Measurements from ENCODE around the gene PER2. TPM values are rescaled to one million over a fixed set of nuclear protein-coding genes. Genes with fewer than 3 reads are reported as not detected.
"Not testable (repeated sequence)": the region's sequence is repeated elsewhere in the genome, so short reads cannot be mapped to it uniquely, and the experiment has no call there.

PER2 gene
- total and polyA plus RNA-seq, 5 experiments from 2014 or later: 4.0 to 11.1 (median 6.5) TPM

- Mint-ChIP-seq H3K9me3 (no peaks in the 10 kb centered on the region), H3K36me3 (peaks cover 0 to 15% (median 2%) of the 10 kb centered on the region in 3 donors), H3K27ac (peak overlapping the region in 2 of 10 donors; percentile 16 to 82), H3K4me3 (no peak overlapping the region), H3K27me3 (no peaks in the 10 kb centered on the region), H3K4me1 (peaks cover 30 to 60% (median 43%) of the 10 kb centered on the region in 4 donors)
- ATAC-seq (no peak), DNase-seq (no peak)
- POLR2A ChIA-PET: no interaction called here
Measured at GRCh38 chr2:238281826-238282480, 6.5 kb downstream of the PER2 start.

GRCh38 chr2:238280083-238280825 is 8.2 kb downstream of the PER2 start:
- peaks cover 0 to 29% (median 6%) of the 10 kb centered on the region in 3 donors for H3K36me3 Mint-ChIP-seq
- H3K27me3 Mint-ChIP-seq: no peaks in the 10 kb centered on the region
- H3K9me3 Mint-ChIP-seq: no peaks in the 10 kb centered on the region
- ATAC-seq (no peak), DNase-seq (no peak)
- no peak overlapping the region for H3K4me3 Mint-ChIP-seq
- POLR2A ChIA-PET: no interaction called here
- H3K4me1 Mint-ChIP-seq: peaks cover 26 to 44% (median 30%) of the 10 kb centered on the region in 4 donors
- H3K27ac Mint-ChIP-seq: no peak overlapping the region

GRCh38 chr2:238279324-238279682 is 9.1 kb downstream of the PER2 start:
- Mint-ChIP-seq H3K27ac (no peak overlapping the region), H3K4me3 (no peak overlapping the region), H3K9me3 (no peaks in the 10 kb centered on the region), H3K27me3 (no peaks in the 10 kb centered on the region), H3K36me3 (peaks cover 0 to 38% (median 6%) of the 10 kb centered on the region in 3 donors), H3K4me1 (peaks cover 23 to 37% (median 28%) of the 10 kb centered on the region in 4 donors)
- no peak for ATAC-seq
- POLR2A ChIA-PET: no interaction called here
- DNase-seq: no peak

GRCh38 chr2:238278626-238279323 is 9.6 kb downstream of the PER2 start:
- POLR2A ChIA-PET: no interaction called here
- DNase-seq: no peak
- Mint-ChIP-seq H3K4me3 (no peak overlapping the region), H3K9me3 (no peaks in the 10 kb centered on the region), H3K27me3 (no peaks in the 10 kb centered on the region), H3K27ac (peak overlapping the region in 2 of 10 donors; percentile 7 to 61), H3K4me1 (peaks cover 23 to 36% (median 25%) of the 10 kb centered on the region in 4 donors), H3K36me3 (peaks cover 0 to 43% (median 6%) of the 10 kb centered on the region in 3 donors)
- ATAC-seq: no peak

- peaks cover 14 to 28% (median 16%) of the 10 kb centered on the region in 4 donors for H3K4me1 Mint-ChIP-seq
- no peak for DNase-seq
- no peak for ATAC-seq
- no peaks in the 10 kb centered on the region for H3K27me3 Mint-ChIP-seq
- peak overlapping the region in 1 of 10 donors; percentile 61 for H3K27ac Mint-ChIP-seq
- peaks cover 0 to 54% (median 7%) of the 10 kb centered on the region in 3 donors for H3K36me3 Mint-ChIP-seq
- H3K4me3 Mint-ChIP-seq: no peak overlapping the region
- POLR2A ChIA-PET: no interaction called here
- no peaks in the 10 kb centered on the region for H3K9me3 Mint-ChIP-seq
Measured at GRCh38 chr2:238277695-238278094, 10.7 kb downstream of the PER2 start.

- ATAC-seq: no peak
- H3K27me3 Mint-ChIP-seq: no peaks in the 10 kb centered on the region
- H3K9me3 Mint-ChIP-seq: no peaks in the 10 kb centered on the region
- no peak for DNase-seq
- H3K4me1 Mint-ChIP-seq: peaks cover 0 to 6% (median 2%) of the 10 kb centered on the region in 4 donors
- H3K36me3 Mint-ChIP-seq: peaks cover 0 to 86% (median 7%) of the 10 kb centered on the region in 3 donors
- POLR2A ChIA-PET: no interaction called here
- no peak overlapping the region for H3K27ac Mint-ChIP-seq
- H3K4me3 Mint-ChIP-seq: no peak overlapping the region
Measured at GRCh38 chr2:238274152-238274865, 14.1 kb downstream of the PER2 start.

- not testable (repeated sequence) for H3K27me3 Mint-ChIP-seq, DNase-seq, ATAC-seq, H3K27ac Mint-ChIP-seq, H3K9me3 Mint-ChIP-seq, H3K4me1 Mint-ChIP-seq, H3K4me3 Mint-ChIP-seq
- peaks cover 0 to 90% (median 7%) of the 10 kb centered on the region in 3 donors for H3K36me3 Mint-ChIP-seq
- POLR2A ChIA-PET: interaction anchor here (0.7 kb wide), 1 partner anchor 105 kb away, joined by 3 read pairs; no protein-coding TSS in a partner anchor
Measured at GRCh38 chr2:238273433-238273832, 15.0 kb downstream of the PER2 start.

- Mint-ChIP-seq H3K4me1 (peaks cover 0 to 2% (median 0%) of the 10 kb centered on the region in 4 donors), H3K9me3 (no peaks in the 10 kb centered on the region), H3K27me3 (no peaks in the 10 kb centered on the region), H3K4me3 (no peak overlapping the region), H3K36me3 (peaks cover 0 to 85% (median 9%) of the 10 kb centered on the region in 3 donors), H3K27ac (no peak overlapping the region)
- no peak for DNase-seq
- POLR2A ChIA-PET: no interaction called here
- ATAC-seq: no peak
Measured at GRCh38 chr2:238272156-238272555, 16.3 kb downstream of the PER2 start.

GRCh38 chr2:238271686-238272085 is 16.7 kb downstream of the PER2 start:
- H3K36me3 Mint-ChIP-seq: peaks cover 0 to 83% (median 9%) of the 10 kb centered on the region in 3 donors
- POLR2A ChIA-PET, H3K9me3 Mint-ChIP-seq, H3K27me3 Mint-ChIP-seq, ATAC-seq, H3K4me3 Mint-ChIP-seq, H3K4me1 Mint-ChIP-seq, H3K27ac Mint-ChIP-seq, DNase-seq: not testable (repeated sequence)

- H3K27me3 Mint-ChIP-seq: no peaks in the 10 kb centered on the region
- no peak overlapping the region for H3K27ac Mint-ChIP-seq
- no peaks in the 10 kb centered on the region for H3K9me3 Mint-ChIP-seq
- H3K36me3 Mint-ChIP-seq: peaks cover 0 to 83% (median 8%) of the 10 kb centered on the region in 3 donors
- POLR2A ChIA-PET: no interaction called here
- H3K4me3 Mint-ChIP-seq: no peak overlapping the region
- H3K4me1 Mint-ChIP-seq: peaks cover 0 to 3% (median 0%) of the 10 kb centered on the region in 4 donors
- no peak for DNase-seq
- no peak for ATAC-seq
Measured at GRCh38 chr2:238271061-238271554, 17.3 kb downstream of the PER2 start.

GRCh38 chr2:238270606-238271005 is 17.8 kb downstream of the PER2 start:
- DNase-seq (no peak), ATAC-seq (no peak)
- peaks cover 0 to 83% (median 7%) of the 10 kb centered on the region in 3 donors for H3K36me3 Mint-ChIP-seq
- no peaks in the 10 kb centered on the region for H3K9me3 Mint-ChIP-seq
- H3K27ac Mint-ChIP-seq: no peak overlapping the region
- POLR2A ChIA-PET: no interaction called here
- H3K27me3 Mint-ChIP-seq: no peaks in the 10 kb centered on the region
- H3K4me1 Mint-ChIP-seq: peaks cover 0 to 3% (median 0%) of the 10 kb centered on the region in 4 donors
- no peak overlapping the region for H3K4me3 Mint-ChIP-seq

GRCh38 chr2:238269741-238270140 is 18.7 kb downstream of the PER2 start:
- H3K27ac Mint-ChIP-seq: peak overlapping the region in 1 of 10 donors; percentile 28
- H3K4me3 Mint-ChIP-seq: no peak overlapping the region
- no peaks in the 10 kb centered on the region for H3K9me3 Mint-ChIP-seq
- no peak for DNase-seq
- ATAC-seq: no peak
- H3K4me1 Mint-ChIP-seq: peaks cover 0 to 3% (median 0%) of the 10 kb centered on the region in 4 donors
- no peaks in the 10 kb centered on the region for H3K27me3 Mint-ChIP-seq
- peaks cover 0 to 81% (median 5%) of the 10 kb centered on the region in 3 donors for H3K36me3 Mint-ChIP-seq
- POLR2A ChIA-PET: no interaction called here

Measured in naive thymus-derived CD8-positive, alpha-beta T cell (primary cell).